Ectodermal cell (in vitro differentiated cells): Measurements from ENCODE around the gene BFSP2.
"Not testable (repeated sequence)": the region's sequence is repeated elsewhere in the genome, so short reads cannot be mapped to it uniquely, and the experiment has no call there.

Source experiments
- H3K27ac ChIP-seq: 2 replicates; pipeline ENCODE4 v1.7.0; 2013; ENCODE audit warnings: mild to moderate bottlenecking, low read depth, low read length; ENCODE audit not compliant: insufficient read depth, poor library complexity, severe bottlenecking
- H3K27me3 ChIP-seq: 2 replicates; pipeline ENCODE4 v1.7.0; 2013; ENCODE audit warnings: mild to moderate bottlenecking, low read length; ENCODE audit not compliant: insufficient read depth, control insufficient read depth, poor library complexity, severe bottlenecking
- H3K36me3 ChIP-seq: one replicate; pipeline ENCODE4 v1.7.0; 2013; ENCODE audit warnings: low read length; ENCODE audit not compliant: control insufficient read depth, insufficient read depth
- H3K4me1 ChIP-seq: one replicate; pipeline ENCODE4 v1.7.0; 2013; ENCODE audit warnings: low read length; ENCODE audit not compliant: control insufficient read depth, insufficient read depth
- H3K4me3 ChIP-seq: 2 replicates; pipeline ENCODE4 v1.7.0; 2013; ENCODE audit warnings: low read depth, low read length, control low read depth; ENCODE audit not compliant: insufficient read depth
- H3K9me3 ChIP-seq: 2 replicates; pipeline ENCODE4 v1.7.0; 2013; ENCODE audit warnings: mild to moderate bottlenecking, low read length, moderate library complexity; ENCODE audit not compliant: control insufficient read depth
- WGBS, 2 experiments: methylation state at CpG; one replicate each; pipeline ENCODE4 v1.1.7; 2013; ENCODE audit warnings: missing lambda C conversion rate in 2 of 2; 5-methylcytosine and 5-hydroxymethylcytosine counted together

BFSP2 gene

GRCh38 chr3:133467780-133468179, 67.9 kb downstream of the BFSP2 start:
- Histone ChIP-seq H3K27me3 (no peaks in the 10 kb centered on the region), H3K36me3 (no peaks in the 10 kb centered on the region), H3K4me1 (peaks cover 24% of the 10 kb centered on the region), H3K4me3 (no peak overlapping the region), H3K9me3 (no peaks in the 10 kb centered on the region), H3K27ac (no peak overlapping the region)
- 77 to 89% methylated on average over 2 of the region's 2 CpGs for WGBS, 2 experiments

DNA sequence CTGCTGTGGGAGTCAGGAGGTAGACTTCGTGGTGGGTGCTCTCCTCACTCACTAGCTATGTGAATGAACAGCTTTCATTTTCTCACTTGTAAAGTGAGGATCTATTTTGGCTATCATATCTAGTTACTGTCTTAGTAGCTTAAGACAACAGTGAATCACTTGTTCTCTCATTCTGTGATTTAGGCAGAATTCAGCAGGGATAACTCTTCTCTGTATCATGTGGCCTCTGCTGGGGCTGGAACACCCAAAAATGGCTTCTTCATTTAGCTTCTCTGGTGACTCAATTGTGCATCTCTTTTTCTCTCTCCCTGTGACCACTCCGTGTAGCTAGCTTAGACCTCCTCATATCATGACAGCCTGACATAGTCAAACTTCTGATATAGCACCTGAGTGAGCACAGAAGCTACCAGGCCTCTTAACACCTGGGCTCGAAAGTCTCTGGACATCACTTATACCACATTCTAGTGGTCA, 68.4 kb downstream of the BFSP2 start:
- WGBS, 2 experiments: 75% methylated on average over 3 of the region's 3 CpGs
- no peaks in the 10 kb centered on the region for H3K9me3 ChIP-seq
- no peak overlapping the region for H3K4me3 ChIP-seq
- no peak overlapping the region for H3K27ac ChIP-seq
- H3K36me3 ChIP-seq: no peaks in the 10 kb centered on the region
- H3K27me3 ChIP-seq: no peaks in the 10 kb centered on the region
- peaks cover 28% of the 10 kb centered on the region for H3K4me1 ChIP-seq

- WGBS, 2 experiments: 96 to 97% methylated on average over 7 of the region's 7 CpGs
- no peak overlapping the region for H3K4me3 ChIP-seq
- no peak overlapping the region for H3K27ac ChIP-seq
- H3K9me3 ChIP-seq: no peaks in the 10 kb centered on the region
- H3K4me1 ChIP-seq: peaks cover 35% of the 10 kb centered on the region
- no peaks in the 10 kb centered on the region for H3K27me3 ChIP-seq
- H3K36me3 ChIP-seq: no peaks in the 10 kb centered on the region
Observed at GRCh38 chr3:133469140-133469731, 69.4 kb downstream of the BFSP2 start.

GRCh38 chr3:133472242-133472641, 72.4 kb downstream of the BFSP2 start:
- Histone ChIP-seq H3K27ac (no peak overlapping the region), H3K4me1 (peaks cover 42% of the 10 kb centered on the region), H3K27me3 (peaks cover 3% of the 10 kb centered on the region), H3K36me3 (no peaks in the 10 kb centered on the region), H3K4me3 (no peak overlapping the region), H3K9me3 (no peaks in the 10 kb centered on the region)
- WGBS, 2 experiments: 85 to 91% methylated on average over 24 of the region's 24 CpGs

GRCh38 chr3:133472889-133473288, 73.0 kb downstream of the BFSP2 start:
- Histone ChIP-seq H3K4me3 (no peak overlapping the region), H3K4me1 (peaks cover 42% of the 10 kb centered on the region), H3K36me3 (no peaks in the 10 kb centered on the region), H3K9me3 (no peaks in the 10 kb centered on the region), H3K27me3 (peaks cover 9% of the 10 kb centered on the region), H3K27ac (peak overlapping the region; percentile 64)
- 66 to 74% methylated on average over 6 of the region's 6 CpGs for WGBS, 2 experiments

DNA sequence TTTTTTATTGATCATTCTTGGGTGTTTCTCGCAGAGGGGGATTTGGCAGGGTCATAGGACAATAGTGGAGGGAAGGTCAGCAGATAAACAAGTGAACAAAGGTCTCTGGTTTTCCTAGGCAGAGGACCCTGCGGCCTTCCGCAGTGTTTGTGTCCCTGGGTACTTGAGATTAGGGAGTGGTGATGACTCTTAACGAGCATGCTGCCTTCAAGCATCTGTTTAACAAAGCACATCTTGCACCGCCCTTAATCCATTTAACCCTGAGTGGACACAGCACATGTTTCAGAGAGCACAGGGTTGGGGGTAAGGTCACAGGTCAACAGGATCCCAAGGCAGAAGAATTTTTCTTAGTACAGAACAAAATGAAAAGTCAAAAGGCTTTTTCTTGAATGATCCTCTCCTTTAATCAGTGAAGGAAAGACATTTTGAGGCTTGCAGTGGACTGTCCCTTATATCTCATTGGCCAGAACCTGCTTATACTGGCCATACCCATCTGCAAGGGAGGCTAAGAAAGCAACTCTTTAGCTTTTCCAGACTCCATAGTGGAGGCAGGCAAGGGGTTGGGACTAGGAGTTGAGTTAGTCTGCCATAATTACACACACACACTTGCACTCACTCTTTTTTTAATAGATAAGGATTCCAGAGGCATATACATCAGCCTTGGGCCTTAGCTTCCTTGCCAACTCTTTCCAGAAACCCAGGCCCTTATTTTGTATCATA, 73.8 kb downstream of the BFSP2 start:
- no CpG with 5 or more reads among the region's 5 CpGs for WGBS, 2 experiments

DNA sequence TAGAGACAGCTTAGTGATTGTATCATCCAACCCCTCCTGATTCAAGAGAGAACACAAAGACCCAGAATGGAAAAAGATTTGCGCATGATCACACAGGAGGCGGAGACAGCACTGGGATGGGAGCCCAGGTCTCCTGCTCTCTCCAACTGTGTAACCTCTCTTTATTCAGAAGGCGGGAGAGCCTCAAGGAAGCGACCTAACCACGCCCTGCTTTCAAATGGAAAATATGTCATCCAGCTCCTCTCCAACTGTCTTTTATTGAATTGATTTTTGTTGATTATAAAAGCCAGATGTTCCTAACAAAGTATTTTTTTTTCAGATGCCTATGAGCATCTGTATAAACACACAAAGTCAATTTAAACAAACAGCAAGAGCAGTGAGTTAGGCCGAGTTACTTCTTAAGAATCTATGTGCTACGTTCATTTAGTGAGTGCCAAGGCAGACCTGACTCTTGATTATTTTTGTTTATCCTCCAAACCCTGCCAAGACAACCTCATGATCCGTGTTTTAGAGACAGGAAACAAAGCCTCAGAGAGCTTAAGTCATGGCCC, 74.5 kb downstream of the BFSP2 start:
- Histone ChIP-seq H3K9me3 (no peaks in the 10 kb centered on the region), H3K4me3 (no peak overlapping the region), H3K36me3 (no peaks in the 10 kb centered on the region), H3K27ac (peak overlapping the region; percentile 93), H3K27me3 (peaks cover 9% of the 10 kb centered on the region), H3K4me1 (peaks cover 53% of the 10 kb centered on the region)
- 78 to 89% methylated on average over 6 to 8 of the region's 8 CpGs for whole genome bisulfite sequencing, 2 experiments

More for the DNA sequence above, 73.8 kb downstream of the BFSP2 start:
- not testable (repeated sequence) for H3K27me3 ChIP-seq, H3K9me3 ChIP-seq, H3K36me3 ChIP-seq, H3K4me3 ChIP-seq
- peak overlapping the region; percentile 93 for H3K27ac ChIP-seq
- H3K4me1 ChIP-seq: peaks cover 49% of the 10 kb centered on the region

DNA sequence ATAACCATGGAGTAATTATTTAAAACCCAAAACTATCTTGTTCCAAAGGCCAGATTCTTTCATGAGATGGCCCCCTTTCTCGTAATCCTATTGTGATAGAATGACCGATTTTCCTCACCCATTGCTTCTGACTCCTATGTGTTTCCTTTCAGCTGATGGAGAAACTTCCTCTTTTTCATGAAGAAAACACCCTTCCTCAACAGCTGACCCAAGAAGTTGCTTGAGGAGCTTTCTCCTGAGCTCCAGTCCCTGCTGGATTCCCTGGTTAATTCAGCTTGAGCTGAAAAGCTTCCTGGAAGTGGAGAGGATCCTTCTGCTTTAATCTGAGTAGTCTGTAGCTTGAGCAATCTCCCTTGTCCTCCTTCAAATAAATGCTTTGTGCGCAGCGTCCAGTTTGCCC, 75.0 kb downstream of the BFSP2 start:
- WGBS, 2 experiments: 91 to 96% methylated on average over 4 of the region's 4 CpGs
- Histone ChIP-seq H3K4me3 (no peak overlapping the region), H3K4me1 (peaks cover 55% of the 10 kb centered on the region), H3K27me3 (peaks cover 9% of the 10 kb centered on the region), H3K9me3 (no peaks in the 10 kb centered on the region), H3K27ac (no peak overlapping the region), H3K36me3 (no peaks in the 10 kb centered on the region)

- H3K4me1 ChIP-seq: peaks cover 61% of the 10 kb centered on the region
- WGBS, 2 experiments: 93 to 98% methylated on average over 5 of the region's 5 CpGs
- no peak overlapping the region for H3K27ac ChIP-seq
- H3K4me3 ChIP-seq: no peak overlapping the region
- H3K9me3 ChIP-seq: no peaks in the 10 kb centered on the region
- H3K36me3 ChIP-seq: no peaks in the 10 kb centered on the region
- H3K27me3 ChIP-seq: peaks cover 9% of the 10 kb centered on the region
Observed at GRCh38 chr3:133475245-133476010, 75.6 kb downstream of the BFSP2 start.

- Histone ChIP-seq H3K36me3 (no peaks in the 10 kb centered on the region), H3K27ac (no peak overlapping the region), H3K27me3 (peaks cover 9% of the 10 kb centered on the region), H3K4me1 (peaks cover 54% of the 10 kb centered on the region), H3K4me3 (no peak overlapping the region), H3K9me3 (no peaks in the 10 kb centered on the region)
- WGBS, 2 experiments: 85 to 87% methylated on average over 6 of the region's 6 CpGs
Observed at GRCh38 chr3:133476971-133477375, 77.1 kb downstream of the BFSP2 start.
